Measurements from ENCODE around the gene MUC12. TPM values are rescaled to one million over a fixed set of nuclear protein-coding genes. Genes with fewer than 3 reads are reported as not detected.
"Not testable (repeated sequence)": the region's sequence is repeated elsewhere in the genome, so short reads cannot be mapped to it uniquely, and the experiment has no call there.

MUC12 gene
- total RNA-seq, 1 experiment from 2014 or later, result 6.8 TPM

DNA sequence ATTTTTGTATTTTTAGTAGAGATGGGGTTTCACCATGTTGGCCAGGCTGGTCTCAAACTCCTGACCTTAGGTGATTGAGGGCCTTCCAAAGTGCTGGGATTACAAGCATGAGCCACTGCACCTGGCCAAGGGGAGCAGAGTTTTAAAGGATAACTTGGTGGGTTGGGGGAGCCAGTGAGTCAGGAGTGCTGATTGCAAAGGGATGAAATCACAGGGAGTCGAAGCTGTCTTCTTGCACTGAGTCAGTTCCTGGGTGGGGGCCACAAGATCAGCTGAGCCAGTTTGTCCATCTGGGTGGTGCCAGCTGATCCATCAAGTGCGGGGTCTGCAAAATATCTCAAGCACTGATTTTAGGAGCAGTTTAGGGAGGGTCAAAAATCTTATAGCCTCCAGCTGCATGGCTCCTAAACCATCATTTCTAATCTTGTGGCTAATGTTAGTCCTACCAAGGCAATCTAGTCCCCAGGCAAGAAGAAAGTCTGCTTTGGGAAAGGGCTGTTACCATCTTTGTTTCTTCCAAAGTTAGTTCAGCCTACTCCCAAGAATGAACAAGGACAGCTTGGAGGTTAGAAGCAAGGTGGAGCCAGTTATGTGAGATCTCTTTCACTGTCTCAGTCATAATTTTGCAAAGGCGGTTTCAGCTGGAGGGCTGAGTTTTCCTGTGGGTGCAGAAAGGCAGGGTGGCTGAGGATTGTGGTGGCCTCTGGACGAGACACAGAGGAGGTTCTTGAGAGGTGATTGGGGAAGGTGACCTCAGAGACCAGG lies 15.8 kb downstream of the MUC12 start:
- H3K27me3 ChIP-seq (ENCODE audit: control insufficient read depth, insufficient read depth, low read length); intact Hi-C loops (cut with micrococcal nuclease; ENCODE audit: unreplicated experiment); H3K4me3 ChIP-seq (ENCODE audit: low read depth in 2 of 2, low read length in 2 of 2); H3K4me1 ChIP-seq (ENCODE audit: control insufficient read depth, insufficient read depth, low read length); POLR2A ChIA-PET; H3K27ac ChIP-seq (ENCODE audit: low read length); H3K9me3 ChIP-seq (ENCODE audit: control insufficient read depth, insufficient read depth, low read depth, low read length); ATAC-seq; DNase-seq (ENCODE audit: low read depth, low spot score); in situ Hi-C loops (cut with HindIII; ENCODE audit: low pct_unique_long_range_greater_than_20kb, low sequenced_read_pairs); CTCF ChIA-PET; BruUV-seq (replicated peaks); H3K36me3 ChIP-seq (ENCODE audit: control insufficient read depth, insufficient read depth, low read length): not testable (repeated sequence)

DNA sequence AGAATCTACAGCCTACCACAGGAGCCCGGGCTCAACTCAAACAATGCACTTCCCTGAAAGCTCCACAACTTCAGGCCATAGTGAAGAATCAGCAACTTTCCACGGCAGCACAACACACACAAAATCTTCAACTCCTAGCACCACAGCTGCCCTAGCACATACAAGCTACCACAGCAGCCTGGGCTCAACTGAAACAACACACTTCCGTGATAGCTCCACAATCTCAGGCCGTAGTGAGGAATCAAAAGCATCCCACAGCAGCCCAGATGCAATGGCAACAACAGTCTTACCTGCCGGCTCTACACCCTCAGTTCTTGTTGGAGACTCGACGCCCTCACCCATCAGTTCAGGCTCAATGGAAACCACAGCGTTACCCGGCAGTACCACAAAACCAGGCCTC lies 22.3 kb downstream of the MUC12 start:
- no TSS peak for BruUV-seq (replicated peaks)
- Histone ChIP-seq H3K27me3 (ENCODE audit: control insufficient read depth, insufficient read depth, low read length) (no peaks in the 10 kb centered on the region), H3K4me3 (ENCODE audit: low read depth in 2 of 2, low read length in 2 of 2) (no peak overlapping the region), H3K9me3 (ENCODE audit: control insufficient read depth, insufficient read depth, low read depth, low read length) (no peaks in the 10 kb centered on the region), H3K4me1 (ENCODE audit: control insufficient read depth, insufficient read depth, low read length) (no peaks in the 10 kb centered on the region), H3K27ac (ENCODE audit: low read length) (no peak overlapping the region), H3K36me3 (ENCODE audit: control insufficient read depth, insufficient read depth, low read length) (no peaks in the 10 kb centered on the region)
- TF ChIP-seq, protein P1, sequence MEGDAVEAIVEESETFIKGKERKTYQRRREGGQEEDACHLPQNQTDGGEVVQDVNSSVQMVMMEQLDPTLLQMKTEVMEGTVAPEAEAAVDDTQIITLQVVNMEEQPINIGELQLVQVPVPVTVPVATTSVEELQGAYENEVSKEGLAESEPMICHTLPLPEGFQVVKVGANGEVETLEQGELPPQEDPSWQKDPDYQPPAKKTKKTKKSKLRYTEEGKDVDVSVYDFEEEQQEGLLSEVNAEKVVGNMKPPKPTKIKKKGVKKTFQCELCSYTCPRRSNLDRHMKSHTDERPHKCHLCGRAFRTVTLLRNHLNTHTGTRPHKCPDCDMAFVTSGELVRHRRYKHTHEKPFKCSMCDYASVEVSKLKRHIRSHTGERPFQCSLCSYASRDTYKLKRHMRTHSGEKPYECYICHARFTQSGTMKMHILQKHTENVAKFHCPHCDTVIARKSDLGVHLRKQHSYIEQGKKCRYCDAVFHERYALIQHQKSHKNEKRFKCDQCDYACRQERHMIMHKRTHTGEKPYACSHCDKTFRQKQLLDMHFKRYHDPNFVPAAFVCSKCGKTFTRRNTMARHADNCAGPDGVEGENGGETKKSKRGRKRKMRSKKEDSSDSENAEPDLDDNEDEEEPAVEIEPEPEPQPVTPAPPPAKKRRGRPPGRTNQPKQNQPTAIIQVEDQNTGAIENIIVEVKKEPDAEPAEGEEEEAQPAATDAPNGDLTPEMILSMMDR (IDR thresholded peaks at IDR 0.05), result no peak
- TF ChIP-seq TCF7L2 (IDR thresholded peaks at IDR 0.05; ENCODE audit: low read depth, low read length) (no peak), SIN3A (IDR thresholded peaks at IDR 0.05; ENCODE audit: borderline replicate concordance, insufficient read depth, low read depth, low read length) (no peak), REST (IDR thresholded peaks at IDR 0.05; ENCODE audit: insufficient read depth in 1 of 2, low read depth in 2 of 2, low read length in 1 of 2) (no peak), POLR2AphosphoS5 (IDR thresholded peaks at IDR 0.05; ENCODE audit: low read depth, low read length) (no peak)
- DNase-seq (ENCODE audit: low read depth, low spot score) (no peak), ATAC-seq (no peak)
- CTCF ChIA-PET, result no interaction called here
- intact Hi-C loops (cut with micrococcal nuclease; ENCODE audit: unreplicated experiment), result no loop called here
- POLR2A ChIA-PET, result no interaction called here
- in situ Hi-C loops (cut with HindIII; ENCODE audit: low pct_unique_long_range_greater_than_20kb, low sequenced_read_pairs), result no loop called here

- H3K4me3 ChIP-seq (ENCODE audit: low read depth in 2 of 2, low read length in 2 of 2); DNase-seq (ENCODE audit: low read depth, low spot score); H3K4me1 ChIP-seq (ENCODE audit: control insufficient read depth, insufficient read depth, low read length); H3K9me3 ChIP-seq (ENCODE audit: control insufficient read depth, insufficient read depth, low read depth, low read length); H3K36me3 ChIP-seq (ENCODE audit: control insufficient read depth, insufficient read depth, low read length); intact Hi-C loops (cut with micrococcal nuclease; ENCODE audit: unreplicated experiment); POLR2A ChIA-PET; BruUV-seq (replicated peaks); H3K27me3 ChIP-seq (ENCODE audit: control insufficient read depth, insufficient read depth, low read length); in situ Hi-C loops (cut with HindIII; ENCODE audit: low pct_unique_long_range_greater_than_20kb, low sequenced_read_pairs); H3K27ac ChIP-seq (ENCODE audit: low read length); CTCF ChIA-PET; ATAC-seq: not testable (repeated sequence)
Measured at GRCh38 chr7:100992280-100992679, 22.9 kb downstream of the MUC12 start.

DNA sequence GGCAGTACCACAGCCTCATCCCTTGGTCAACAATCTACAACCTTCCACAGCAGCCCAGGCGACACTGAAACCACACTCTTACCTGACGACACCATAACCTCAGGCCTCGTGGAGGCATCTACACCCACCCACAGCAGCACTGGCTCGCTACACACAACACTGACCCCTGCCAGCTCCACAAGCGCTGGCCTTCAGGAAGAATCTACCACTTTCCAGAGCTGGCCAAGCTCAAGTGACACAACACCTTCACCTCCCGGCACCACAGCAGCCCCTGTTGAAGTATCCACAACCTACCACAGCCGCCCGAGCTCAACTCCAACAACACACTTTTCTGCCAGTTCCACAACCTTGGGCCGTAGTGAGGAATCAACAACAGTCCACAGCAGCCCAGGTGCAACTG lies 25.3 kb downstream of the MUC12 start:
- POLR2A ChIA-PET; H3K4me1 ChIP-seq (ENCODE audit: control insufficient read depth, insufficient read depth, low read length); H3K4me3 ChIP-seq (ENCODE audit: low read depth in 2 of 2, low read length in 2 of 2); in situ Hi-C loops (cut with HindIII; ENCODE audit: low pct_unique_long_range_greater_than_20kb, low sequenced_read_pairs); intact Hi-C loops (cut with micrococcal nuclease; ENCODE audit: unreplicated experiment); H3K36me3 ChIP-seq (ENCODE audit: control insufficient read depth, insufficient read depth, low read length); ATAC-seq; H3K27me3 ChIP-seq (ENCODE audit: control insufficient read depth, insufficient read depth, low read length); CTCF ChIA-PET; H3K9me3 ChIP-seq (ENCODE audit: control insufficient read depth, insufficient read depth, low read depth, low read length); DNase-seq (ENCODE audit: low read depth, low spot score); H3K27ac ChIP-seq (ENCODE audit: low read length); BruUV-seq (replicated peaks): not testable (repeated sequence)

- in situ Hi-C loops (cut with HindIII; ENCODE audit: low pct_unique_long_range_greater_than_20kb, low sequenced_read_pairs); DNase-seq (ENCODE audit: low read depth, low spot score); intact Hi-C loops (cut with micrococcal nuclease; ENCODE audit: unreplicated experiment); H3K27ac ChIP-seq (ENCODE audit: low read length); H3K36me3 ChIP-seq (ENCODE audit: control insufficient read depth, insufficient read depth, low read length); ATAC-seq; H3K4me3 ChIP-seq (ENCODE audit: low read depth in 2 of 2, low read length in 2 of 2); BruUV-seq (replicated peaks); CTCF ChIA-PET; POLR2A ChIA-PET; H3K9me3 ChIP-seq (ENCODE audit: control insufficient read depth, insufficient read depth, low read depth, low read length); H3K27me3 ChIP-seq (ENCODE audit: control insufficient read depth, insufficient read depth, low read length); H3K4me1 ChIP-seq (ENCODE audit: control insufficient read depth, insufficient read depth, low read length): not testable (repeated sequence)
Measured at GRCh38 chr7:100998530-100998929, 29.2 kb downstream of the MUC12 start.
